GM12801 (cell line): ENCODE data around the gene GALNT14.

Experiments used
- CTCF ChIP-seq: IDR thresholded peaks from one replicate; pipeline ENCODE4 v1.5.1; 2011; ENCODE audit warnings: control low read depth; ENCODE audit not compliant: insufficient read length; ENCODE audit errors: extremely low read depth

The GALNT14 gene

GRCh38 chr2:30963184-30963583, 175.1 kb downstream of the GALNT14 start:
- TF ChIP-seq CTCF: no peak

GRCh38 chr2:30960213-30960612, 178.0 kb downstream of the GALNT14 start:
- TF ChIP-seq CTCF: no peak

- TF ChIP-seq CTCF: no peak
Observed at GRCh38 chr2:30959653-30960052, 178.6 kb downstream of the GALNT14 start.

- TF ChIP-seq CTCF: no peak
Observed at GRCh38 chr2:30958918-30959265, 179.3 kb downstream of the GALNT14 start.

- TF ChIP-seq CTCF: no peak
Observed at GRCh38 chr2:30958193-30958917, 179.9 kb downstream of the GALNT14 start.

- no peak for TF ChIP-seq CTCF
Observed at GRCh38 chr2:30957591-30957990, 180.6 kb downstream of the GALNT14 start.

- no peak for TF ChIP-seq CTCF
Observed at GRCh38 chr2:30956995-30957394, 181.2 kb downstream of the GALNT14 start.

- no peak for TF ChIP-seq CTCF
Observed at GRCh38 chr2:30955516-30956132, 182.6 kb downstream of the GALNT14 start.
